Measurements from ENCODE around the gene INO80B. TPM values are rescaled to one million over a fixed set of nuclear protein-coding genes. Genes with fewer than 3 reads are reported as not detected.
"Not testable (repeated sequence)": the region's sequence is repeated elsewhere in the genome, so short reads cannot be mapped to it uniquely, and the experiment has no call there.

INO80B gene
- total RNA-seq, 1 donor from 2014 or later: 54.5 TPM

- Mint-ChIP-seq H3K36me3 (ENCODE audit: low read depth) (no peaks in the 10 kb centered on the region), H3K27ac (no peak overlapping the region), H3K4me1 (peaks cover 8% of the 10 kb centered on the region), H3K4me3 (no peak overlapping the region), H3K27me3 (peaks cover 27% of the 10 kb centered on the region), H3K9me3 (no peaks in the 10 kb centered on the region)
- no peak for DNase-seq
- intact Hi-C loops (cut with micrococcal nuclease): no loop called here
Measured at GRCh38 chr2:74436111-74436805, 18.6 kb upstream of the INO80B start.

GRCh38 chr2:74436848-74437695 lies 17.8 kb upstream of the INO80B start:
- no peak overlapping the region for H3K4me3 Mint-ChIP-seq
- no peaks in the 10 kb centered on the region for H3K9me3 Mint-ChIP-seq
- no peak for DNase-seq
- intact Hi-C loops (cut with micrococcal nuclease): no loop called here
- peaks cover 9% of the 10 kb centered on the region for H3K4me1 Mint-ChIP-seq
- no peak overlapping the region for H3K27ac Mint-ChIP-seq
- H3K36me3 Mint-ChIP-seq (ENCODE audit: low read depth): no peaks in the 10 kb centered on the region
- H3K27me3 Mint-ChIP-seq: peaks cover 27% of the 10 kb centered on the region

GRCh38 chr2:74438248-74438647 lies 16.6 kb upstream of the INO80B start:
- Mint-ChIP-seq H3K27ac (no peak overlapping the region), H3K4me1 (peaks cover 11% of the 10 kb centered on the region), H3K9me3 (no peaks in the 10 kb centered on the region), H3K4me3 (no peak overlapping the region), H3K27me3 (peaks cover 35% of the 10 kb centered on the region), H3K36me3 (ENCODE audit: low read depth) (no peaks in the 10 kb centered on the region)
- intact Hi-C loops (cut with micrococcal nuclease): no loop called here
- no peak for DNase-seq

- no peak overlapping the region for H3K4me3 Mint-ChIP-seq
- no peak overlapping the region for H3K27ac Mint-ChIP-seq
- H3K4me1 Mint-ChIP-seq: peaks cover 11% of the 10 kb centered on the region
- no peak for DNase-seq
- H3K36me3 Mint-ChIP-seq (ENCODE audit: low read depth): no peaks in the 10 kb centered on the region
- intact Hi-C loops (cut with micrococcal nuclease): no loop called here
- H3K27me3 Mint-ChIP-seq: peaks cover 40% of the 10 kb centered on the region
- no peaks in the 10 kb centered on the region for H3K9me3 Mint-ChIP-seq
Measured at GRCh38 chr2:74439373-74439772, 15.5 kb upstream of the INO80B start.

- Mint-ChIP-seq H3K4me3 (peak overlapping the region; percentile 49), H3K4me1 (peaks cover 13% of the 10 kb centered on the region), H3K9me3 (no peaks in the 10 kb centered on the region), H3K27me3 (peaks cover 45% of the 10 kb centered on the region), H3K36me3 (ENCODE audit: low read depth) (no peaks in the 10 kb centered on the region), H3K27ac (no peak overlapping the region)
- intact Hi-C loops (cut with micrococcal nuclease): loop anchor here (1.0 kb wide), 1 partner anchor 14 kb away; no protein-coding TSS in a partner anchor
- DNase-seq: no peak
Measured at GRCh38 chr2:74439803-74440377, 15.0 kb upstream of the INO80B start.

GRCh38 chr2:74440378-74441169 lies 14.3 kb upstream of the INO80B start:
- H3K9me3 Mint-ChIP-seq: no peaks in the 10 kb centered on the region
- peaks cover 49% of the 10 kb centered on the region for H3K27me3 Mint-ChIP-seq
- no peaks in the 10 kb centered on the region for H3K36me3 Mint-ChIP-seq (ENCODE audit: low read depth)
- peak overlapping the region; percentile 65 for H3K4me3 Mint-ChIP-seq
- no peak overlapping the region for H3K27ac Mint-ChIP-seq
- DNase-seq: peak; percentile 83
- peaks cover 13% of the 10 kb centered on the region for H3K4me1 Mint-ChIP-seq
- intact Hi-C loops (cut with micrococcal nuclease): loop anchor here (1.0 kb wide), 1 partner anchor 14 kb away; no protein-coding TSS in a partner anchor

- intact Hi-C loops (cut with micrococcal nuclease): no loop called here
- DNase-seq: no peak
Measured at GRCh38 chr2:74441170-74441689, 13.7 kb upstream of the INO80B start.

GRCh38 chr2:74441690-74442482 lies 13.0 kb upstream of the INO80B start, which contains the start of gene RTKN:
RTKN (minus strand) TSS chr2:74441937; CDS start chr2:74441816, 121 bp downstream.
- no peak within 1 kb of the TSS for H3K27ac Mint-ChIP-seq
- intact Hi-C loops (cut with micrococcal nuclease): no loop called here

More at GRCh38 chr2:74441170-74441689, 13.7 kb upstream of the INO80B start:
- no peaks in the 10 kb centered on the region for H3K36me3 Mint-ChIP-seq (ENCODE audit: low read depth)
- peak overlapping the region; percentile 65 for H3K4me3 Mint-ChIP-seq
- H3K27ac Mint-ChIP-seq: no peak overlapping the region
- H3K4me1 Mint-ChIP-seq: peaks cover 13% of the 10 kb centered on the region
- no peaks in the 10 kb centered on the region for H3K9me3 Mint-ChIP-seq
- peaks cover 50% of the 10 kb centered on the region for H3K27me3 Mint-ChIP-seq

GRCh38 chr2:74442483-74443297 lies 12.2 kb upstream of the INO80B start:
- H3K36me3 Mint-ChIP-seq (ENCODE audit: low read depth); DNase-seq; intact Hi-C loops (cut with micrococcal nuclease); H3K27ac Mint-ChIP-seq; H3K9me3 Mint-ChIP-seq: not testable (repeated sequence)
- peaks cover 11% of the 10 kb centered on the region for H3K4me1 Mint-ChIP-seq
- peak overlapping the region; percentile 79 for H3K4me3 Mint-ChIP-seq
- H3K27me3 Mint-ChIP-seq: peaks cover 56% of the 10 kb centered on the region

More at GRCh38 chr2:74441690-74442482, 13.0 kb upstream of the INO80B start, which contains the start of gene RTKN:
- peak; percentile 80 for DNase-seq
- no peaks in the 10 kb centered on the region for H3K9me3 Mint-ChIP-seq
- peak within 1 kb of the TSS; percentile 79 for H3K4me3 Mint-ChIP-seq
- H3K36me3 Mint-ChIP-seq (ENCODE audit: low read depth): no peaks in the 10 kb centered on the region
- peaks cover 13% of the 10 kb centered on the region for H3K4me1 Mint-ChIP-seq
- H3K27me3 Mint-ChIP-seq: peaks cover 52% of the 10 kb centered on the region

GRCh38 chr2:74444498-74445318 lies 10.2 kb upstream of the INO80B start:
- H3K27me3 Mint-ChIP-seq: peaks cover 41% of the 10 kb centered on the region
- peaks cover 10% of the 10 kb centered on the region for H3K4me1 Mint-ChIP-seq
- H3K36me3 Mint-ChIP-seq (ENCODE audit: low read depth): no peaks in the 10 kb centered on the region
- H3K27ac Mint-ChIP-seq: no peak overlapping the region
- no peak overlapping the region for H3K4me3 Mint-ChIP-seq
- no peaks in the 10 kb centered on the region for H3K9me3 Mint-ChIP-seq
- intact Hi-C loops (cut with micrococcal nuclease): no loop called here
- no peak for DNase-seq

GRCh38 chr2:74447230-74447999 lies 7.5 kb upstream of the INO80B start:
- no peak overlapping the region for H3K27ac Mint-ChIP-seq
- no peak overlapping the region for H3K4me3 Mint-ChIP-seq

More at GRCh38 chr2:74447230-74447999, 7.5 kb upstream of the INO80B start:
- peaks cover 26% of the 10 kb centered on the region for H3K27me3 Mint-ChIP-seq
- no peak for DNase-seq
- intact Hi-C loops (cut with micrococcal nuclease): no loop called here
- H3K9me3 Mint-ChIP-seq: no peaks in the 10 kb centered on the region
- peaks cover 4% of the 10 kb centered on the region for H3K4me1 Mint-ChIP-seq
- H3K36me3 Mint-ChIP-seq (ENCODE audit: low read depth): no peaks in the 10 kb centered on the region

Measured in activated CD4-positive, alpha-beta T cell treated with anti-CD3 and anti-CD28 coated beads, Interleukin-2, amount 10 ng/mL, durations not matched to agents 24 days and 14 days (primary cell).